H9 (cell line): ENCODE measurements around the gene PHC3. TPM values are rescaled to one million over a fixed set of nuclear protein-coding genes. Genes with fewer than 3 reads are reported as not detected.

Source experiments
- DNase-seq: peaks from one replicate; pipeline ENCODE4 v3.0.0-alpha.2; 2017
- H2AFZ ChIP-seq: one replicate; pipeline ENCODE4 v1.6.1; 2013; ENCODE audit warnings: mild to moderate bottlenecking, low read length, control low read depth, moderate library complexity
- H2AK5ac ChIP-seq: 2 replicates; pipeline ENCODE4 v1.6.1; 2013; ENCODE audit warnings: low read length, control low read depth, mixed read lengths; ENCODE audit not compliant: insufficient read length
- H2BK120ac ChIP-seq: one replicate; pipeline ENCODE4 v1.6.1; 2013; ENCODE audit warnings: low read depth, mild to moderate bottlenecking, low read length, control low read depth, inconsistent platforms; ENCODE audit not compliant: poor library complexity, severe bottlenecking
- H2BK12ac ChIP-seq: 2 replicates; pipeline ENCODE4 v1.6.1; 2013; ENCODE audit warnings: low read length, control low read depth, mixed read lengths, low read depth; ENCODE audit not compliant: insufficient read length
- H2BK15ac ChIP-seq: 2 replicates; pipeline ENCODE4 v1.6.1; 2013; ENCODE audit warnings: low read depth, low read length, control low read depth
- H2BK20ac ChIP-seq: one replicate; pipeline ENCODE4 v1.6.1; 2013; ENCODE audit warnings: low read depth, mild to moderate bottlenecking, low read length, control low read depth, inconsistent platforms; ENCODE audit not compliant: poor library complexity, severe bottlenecking
- H2BK5ac ChIP-seq: 2 replicates; pipeline ENCODE4 v1.6.1; 2013; ENCODE audit warnings: low read length, control low read depth, mixed read lengths; ENCODE audit not compliant: insufficient read length
- H3K14ac ChIP-seq: 2 replicates; pipeline ENCODE4 v1.6.1; 2013; ENCODE audit warnings: low read length, control low read depth; ENCODE audit not compliant: insufficient read depth
- H3K18ac ChIP-seq: 2 replicates; pipeline ENCODE4 v1.6.1; 2013; ENCODE audit warnings: low read depth, mild to moderate bottlenecking, mixed read lengths, low read length, control low read depth; ENCODE audit not compliant: insufficient read length
- H3K23ac ChIP-seq: 2 replicates; pipeline ENCODE4 v1.6.1; 2013; ENCODE audit warnings: low read length, control low read depth, mixed read lengths, low read depth; ENCODE audit not compliant: insufficient read length
- H3K23me2 ChIP-seq: 2 replicates; pipeline ENCODE4 v1.6.1; 2013; ENCODE audit warnings: low read depth, mild to moderate bottlenecking, mixed read lengths, low read length, control low read depth; ENCODE audit not compliant: insufficient read length, poor library complexity, severe bottlenecking
- H3K27ac ChIP-seq: 2 replicates; pipeline ENCODE4 v1.5.1; 2013; ENCODE audit warnings: low read length, control low read depth, mixed read lengths, low read depth; ENCODE audit not compliant: insufficient read length
- H3K27me3 ChIP-seq: 2 replicates; pipeline ENCODE4 v1.6.1; 2013; ENCODE audit warnings: low read length, control low read depth, inconsistent platforms; ENCODE audit not compliant: insufficient read depth
- H3K4ac ChIP-seq: 2 replicates; pipeline ENCODE4 v1.6.1; 2013; ENCODE audit warnings: low read depth, mild to moderate bottlenecking, control low read depth, inconsistent platforms, low read length, moderate library complexity
- H3K4me1 ChIP-seq: 2 replicates; pipeline ENCODE4 v1.6.1; 2013; ENCODE audit warnings: low read length, control low read depth, inconsistent platforms; ENCODE audit not compliant: insufficient read depth
- H3K4me2 ChIP-seq: 2 replicates; pipeline ENCODE4 v1.6.1; 2013; ENCODE audit warnings: low read length, control low read depth, mixed read lengths; ENCODE audit not compliant: insufficient read length, insufficient read depth
- H3K56ac ChIP-seq: 2 replicates; pipeline ENCODE4 v1.6.1; 2013; ENCODE audit warnings: low read depth, mild to moderate bottlenecking, mixed read lengths, low read length, control low read depth; ENCODE audit not compliant: insufficient read length
- H3K79me1 ChIP-seq: 2 replicates; pipeline ENCODE4 v1.6.1; 2013; ENCODE audit warnings: low read depth, mild to moderate bottlenecking, moderate library complexity, low read length, control low read depth, inconsistent platforms; ENCODE audit not compliant: insufficient read depth, poor library complexity, severe bottlenecking
- H3K79me2 ChIP-seq: 2 replicates; pipeline ENCODE4 v1.6.1; 2013; ENCODE audit warnings: low read length, control low read depth, inconsistent platforms; ENCODE audit not compliant: insufficient read depth
- H3K9ac ChIP-seq: 2 replicates; pipeline ENCODE4 v1.6.1; 2013; ENCODE audit warnings: low read length, control low read depth, mixed read lengths; ENCODE audit not compliant: insufficient read length; ENCODE audit errors: extremely low read depth
- H3K9me3 ChIP-seq: one replicate; pipeline ENCODE4 v1.6.1; 2013; ENCODE audit warnings: low read depth, low read length, inconsistent platforms; ENCODE audit not compliant: control insufficient read depth
- H3T11ph ChIP-seq: one replicate; pipeline ENCODE4 v1.6.1; 2013; ENCODE audit warnings: mild to moderate bottlenecking, low read length, control low read depth, inconsistent platforms
- H4K20me1 ChIP-seq: one replicate; pipeline ENCODE4 v1.6.1; 2013; ENCODE audit not compliant: control insufficient read depth, insufficient read length, insufficient read depth
- H4K5ac ChIP-seq: 2 replicates; pipeline ENCODE4 v1.6.1; 2013; ENCODE audit warnings: low read depth, mild to moderate bottlenecking, mixed read lengths, low read length, control low read depth; ENCODE audit not compliant: insufficient read length
- H4K8ac ChIP-seq: replicated peaks from 2 replicates; pipeline ENCODE4 v1.6.1; 2013; ENCODE audit warnings: low read length, control low read depth, mixed read lengths, low read depth; ENCODE audit not compliant: insufficient read length
- H4K91ac ChIP-seq: 2 replicates; pipeline ENCODE4 v1.6.1; 2013; ENCODE audit warnings: low read depth, mild to moderate bottlenecking, moderate library complexity, mixed read lengths, low read length, control low read depth; ENCODE audit not compliant: insufficient read length
- H3K27ac Mint-ChIP-seq, 3 experiments: 2 replicates in 2 of 3; 3 replicates in 1 of 3; pipeline ENCODE4 v1.8.0; 2020 to 2021; ENCODE audit warnings: mixed read lengths in 3 of 3, mild to moderate bottlenecking in 1 of 3, moderate library complexity in 1 of 3
- H3K27me3 Mint-ChIP-seq: 2 replicates; pipeline ENCODE4 v1.8.0; 2021; ENCODE audit warnings: low read depth, mild to moderate bottlenecking, moderate library complexity, mixed read lengths
- H3K36me3 Mint-ChIP-seq, 3 experiments: 2 replicates in 2 of 3; 3 replicates in 1 of 3; pipeline ENCODE4 v1.8.0; 2020 to 2021; ENCODE audit warnings: low read depth in 3 of 3, mixed read lengths in 3 of 3; ENCODE audit not compliant: insufficient read depth in 1 of 3
- H3K4me1 Mint-ChIP-seq, 2 experiments: 2 replicates each; pipeline ENCODE4 v1.8.0; 2020; ENCODE audit warnings: mixed read lengths in 2 of 2
- H3K4me3 Mint-ChIP-seq, 2 experiments: 2 replicates in 1 of 2; 3 replicates in 1 of 2; pipeline ENCODE4 v1.8.0; 2020 to 2021; ENCODE audit warnings: mild to moderate bottlenecking in 2 of 2, mixed read lengths in 2 of 2, moderate library complexity in 1 of 2
- H3K9me3 Mint-ChIP-seq, 2 experiments: 2 replicates in 1 of 2; 3 replicates in 1 of 2; pipeline ENCODE4 v1.8.0; 2020; ENCODE audit warnings: mild to moderate bottlenecking in 2 of 2, mixed read lengths in 2 of 2, moderate library complexity in 1 of 2
- CTCF ChIP-seq: fragments of 200-600 bp; sonication (generic); conservative IDR thresholded peaks from 3 replicates; pipeline ENCODE4 v1.8.0; 2021; ENCODE audit warnings: antibody characterized with exemption, mild to moderate bottlenecking
- total RNA-seq: library from RNA; stranded (reverse); gene quantifications from 2 replicates; pipeline ENCODE4 v1.2.1, GENCODE V29; 2021

The PHC3 gene
- total RNA-seq, 1 experiment from 2014 or later: 26.4 TPM

GRCh38 chr3:170162052-170162451, 19.5 kb downstream of the PHC3 start:
- Histone ChIP-seq H3K4ac (no peak overlapping the region), H3K18ac (no peak overlapping the region), H2BK20ac (no peak overlapping the region), H3K56ac (no peak overlapping the region), H3K23ac (no peak overlapping the region), H3K4me1 (no peaks in the 10 kb centered on the region), H2AFZ (no peak overlapping the region), H3K9me3 (no peaks in the 10 kb centered on the region), H3T11ph (no peak overlapping the region), H3K14ac (no peak overlapping the region), H3K27ac (no peak overlapping the region), H2BK120ac (no peak overlapping the region), H2AK5ac (no peak overlapping the region), H2BK15ac (no peak overlapping the region), H4K20me1 (no peaks in the 10 kb centered on the region), H3K23me2 (no peaks in the 10 kb centered on the region), H2BK12ac (no peak overlapping the region), H4K5ac (no peak overlapping the region), H4K8ac (no peak overlapping the region), H3K27me3 (no peaks in the 10 kb centered on the region), H3K4me2 (no peak overlapping the region), H2BK5ac (no peak overlapping the region), H3K79me1 (peaks cover 6% of the 10 kb centered on the region), H3K9ac (no peak overlapping the region), H4K91ac (no peak overlapping the region), H3K79me2 (peaks cover 3% of the 10 kb centered on the region; the same call in 1 of the 2 replicates)
- DNase-seq: no peak
- Mint-ChIP-seq H3K36me3 (peaks cover 47 to 62% (median 60%) of the 10 kb centered on the region in 3 experiments), H3K27ac (no peak overlapping the region), H3K4me3 (no peak overlapping the region), H3K9me3 (peaks cover 14% of the 10 kb centered on the region in 2 experiments; a peak in 4 of 5 replicates), H3K27me3 (no peaks in the 10 kb centered on the region), H3K4me1 (no peaks in the 10 kb centered on the region)
- no peak for TF ChIP-seq CTCF
